ENCODE data around the gene GPRIN3. TPM values are rescaled to one million over a fixed set of nuclear protein-coding genes. Genes with fewer than 3 reads are reported as not detected.

Gene GPRIN3
- total RNA-seq, 4 donors from 2014 or later: 5.7 to 28.7 (median 8.8) TPM

- no peak for TF ChIP-seq CTCF (IDR thresholded peaks at IDR 0.05; ENCODE audit: low read depth)
Measured at GRCh38 chr4:89299153-89299791, 8.3 kb downstream of the GPRIN3 start.

- TF ChIP-seq CTCF (IDR thresholded peaks at IDR 0.05; ENCODE audit: low read depth): no peak
Measured at GRCh38 chr4:89298788-89299152, 8.8 kb downstream of the GPRIN3 start.

- TF ChIP-seq CTCF (IDR thresholded peaks at IDR 0.05; ENCODE audit: low read depth): no peak
Measured at GRCh38 chr4:89298155-89298554, 9.4 kb downstream of the GPRIN3 start.

- no peak for TF ChIP-seq CTCF (IDR thresholded peaks at IDR 0.05; ENCODE audit: low read depth)
Measured at GRCh38 chr4:89296896-89297295, 10.7 kb downstream of the GPRIN3 start.

GRCh38 chr4:89296399-89296798, 11.2 kb downstream of the GPRIN3 start:
- no peak for TF ChIP-seq CTCF (IDR thresholded peaks at IDR 0.05; ENCODE audit: low read depth)

GRCh38 chr4:89295415-89295927, 12.1 kb downstream of the GPRIN3 start:
- TF ChIP-seq CTCF (IDR thresholded peaks at IDR 0.05; ENCODE audit: low read depth): no peak

GRCh38 chr4:89294573-89295269, 12.9 kb downstream of the GPRIN3 start:
- no peak for TF ChIP-seq CTCF (IDR thresholded peaks at IDR 0.05; ENCODE audit: low read depth)
